NCI-H345 treated with DMSO at 0.1 percent for 48 hours (cell line): Measurements from ENCODE around the gene LMX1B.

Experiments used
- DNase-seq: peaks from one replicate; lab custom pipeline; 2025; ENCODE audit not compliant: unreplicated experiment; lab: John Stamatoyannopoulos, UW

Gene LMX1B

GRCh38 chr9:126693428-126693944 lies 79.8 kb downstream of the LMX1B start:
- no peak for DNase-seq

GRCh38 chr9:126694206-126695081 lies 80.7 kb downstream of the LMX1B start:
- no peak for DNase-seq

- no peak for DNase-seq
Observed at GRCh38 chr9:126695186-126695585, 81.5 kb downstream of the LMX1B start.

GRCh38 chr9:126695701-126696400 lies 82.1 kb downstream of the LMX1B start:
- DNase-seq = no peak

- DNase-seq = no peak
Observed at GRCh38 chr9:126696401-126697145, 82.8 kb downstream of the LMX1B start.

- DNase-seq = no peak
Observed at GRCh38 chr9:126697330-126697729, 83.6 kb downstream of the LMX1B start.

- no peak for DNase-seq
Observed at GRCh38 chr9:126698251-126698650, 84.5 kb downstream of the LMX1B start.

GRCh38 chr9:126698756-126699155 lies 85.0 kb downstream of the LMX1B start:
- no peak for DNase-seq

- DNase-seq = no peak
Observed at GRCh38 chr9:126699401-126699881, 85.7 kb downstream of the LMX1B start.

GRCh38 chr9:126700296-126700695 lies 86.6 kb downstream of the LMX1B start:
- no peak for DNase-seq

- DNase-seq = no peak
Observed at GRCh38 chr9:126700903-126701812, 87.4 kb downstream of the LMX1B start.

- DNase-seq = no peak
Observed at GRCh38 chr9:126701813-126702140, 88.0 kb downstream of the LMX1B start.

GRCh38 chr9:126702151-126703001 lies 88.6 kb downstream of the LMX1B start:
- DNase-seq = no peak

GRCh38 chr9:126703002-126703865 lies 89.5 kb downstream of the LMX1B start:
- DNase-seq = no peak

- DNase-seq = no peak
Observed at GRCh38 chr9:126703866-126704156, 90.1 kb downstream of the LMX1B start.

GRCh38 chr9:126704157-126704891 lies 90.6 kb downstream of the LMX1B start:
- DNase-seq = no peak

GRCh38 chr9:126704892-126705766 lies 91.4 kb downstream of the LMX1B start:
- peak; percentile 56 for DNase-seq
